Vagina (tissue), 2 donors: ENCODE data around the gene NEDD4. TPM values are rescaled to one million over a fixed set of nuclear protein-coding genes. Genes with fewer than 3 reads are reported as not detected.
"Not testable (repeated sequence)": the region's sequence is repeated elsewhere in the genome, so short reads cannot be mapped to it uniquely, and the experiment has no call there.

Source experiments
- DNase-seq, 2 donors: peaks; one replicate each; pipeline ENCODE4 v3.0.0-alpha.2; 2017; ENCODE audit errors: extremely low spot score in 2 of 2
- H3K27ac ChIP-seq: fragments of 200-600 bp; sonication (generic); one replicate; pipeline ENCODE4 v1.5.1; 2019
- H3K27me3 ChIP-seq: fragments of 200-600 bp; sonication (generic); one replicate; pipeline ENCODE4 v1.5.1; 2019
- H3K36me3 ChIP-seq, 2 donors: fragments of 200-600 bp; sonication (generic); one replicate each; pipeline ENCODE4 v1.5.1; 2017 to 2019
- H3K4me1 ChIP-seq: fragments of 200-600 bp; sonication (generic); one replicate; pipeline ENCODE4 v1.5.1; 2019
- H3K4me3 ChIP-seq, 2 donors: fragments of 200-600 bp; sonication (generic); 1 replicate in 1 of 2; 2 replicates in 1 of 2; pipeline ENCODE4 v1.5.1; 2016 to 2019
- H3K9me3 ChIP-seq: fragments of 200-600 bp; sonication (generic); one replicate; pipeline ENCODE4 v1.5.1; 2019
- CTCF ChIP-seq, 3 experiments: fragments of 450-650 bp in 2 of 3; fragments of 200-600 bp in 1 of 3; sonication (generic) in 1 of 3; IDR thresholded peaks; one replicate each; pipeline ENCODE4 v1.5.1; 2017 to 2019; ENCODE audit warnings: antibody characterized with exemption in 3 of 3, mild to moderate bottlenecking in 2 of 3, moderate library complexity in 2 of 3
- POLR2A ChIP-seq, 2 donors: fragments of 450-650 bp; IDR thresholded peaks; one replicate each; pipeline ENCODE4 v1.6.1; 2017; ENCODE audit warnings: antibody characterized with exemption in 2 of 2, mild to moderate bottlenecking in 2 of 2, moderate library complexity in 2 of 2
- POLR2AphosphoS5 ChIP-seq, 2 donors: sonication (generic); formaldehyde crosslinking; IDR thresholded peaks; one replicate each; pipeline ENCODE4 v1.9.0; 2017; ENCODE audit warnings: antibody characterized with exemption in 2 of 2, mild to moderate bottlenecking in 2 of 2, low read depth in 1 of 2; ENCODE audit not compliant: insufficient read depth in 1 of 2
- intact Hi-C: fragments of 100-400 bp; cut with DNase I; formaldehyde crosslinking; loops from one replicate; pipeline ENCODE4 v1.15.1; 2023
- total RNA-seq: library from RNA; depleted of rRNA; stranded (reverse); fragments of >200 nt; gene quantifications from one replicate; pipeline ENCODE4 v1.2.3, GENCODE V29; 2016

The NEDD4 gene
- total RNA-seq, 1 donor from 2014 or later: 21.9 TPM

GRCh38 chr15:55856506-55857164, 136.8 kb downstream of the NEDD4 start:
- Histone ChIP-seq H3K9me3 (no peaks in the 10 kb centered on the region), H3K27ac (no peak overlapping the region), H3K27me3 (no peaks in the 10 kb centered on the region), H3K4me1 (no peaks in the 10 kb centered on the region), H3K36me3 (peaks cover 0 to 33% of the 10 kb centered on the region in 2 donors), H3K4me3 (no peak overlapping the region)
- TF ChIP-seq POLR2A (IDR thresholded peaks at IDR 0.05) (no peak), POLR2AphosphoS5 (IDR thresholded peaks at IDR 0.05; ENCODE audit: insufficient read depth in 1 of 2, low read depth in 1 of 2) (no peak), CTCF (IDR thresholded peaks at IDR 0.05) (no peak)
- intact Hi-C loops: loop anchor here (10.0 kb wide), 1 partner anchor 202 kb away; no protein-coding TSS in a partner anchor
- DNase-seq: no peak

GRCh38 chr15:55853134-55853533, 140.3 kb downstream of the NEDD4 start:
- intact Hi-C loops: loop anchor here (10.0 kb wide), 1 partner anchor 198 kb away; no protein-coding TSS in a partner anchor
- Histone ChIP-seq H3K27me3 (no peaks in the 10 kb centered on the region), H3K36me3 (peaks cover 0 to 12% of the 10 kb centered on the region in 2 donors), H3K27ac (no peak overlapping the region), H3K4me3 (no peak overlapping the region), H3K4me1 (no peaks in the 10 kb centered on the region), H3K9me3 (no peaks in the 10 kb centered on the region)
- no peak for DNase-seq
- no peak for TF ChIP-seq POLR2AphosphoS5 (IDR thresholded peaks at IDR 0.05; ENCODE audit: insufficient read depth in 1 of 2, low read depth in 1 of 2)
- TF ChIP-seq CTCF (IDR thresholded peaks at IDR 0.05): no peak
- no peak for TF ChIP-seq POLR2A (IDR thresholded peaks at IDR 0.05)

- H3K27ac ChIP-seq: no peak overlapping the region
- peaks cover 0 to 10% of the 10 kb centered on the region in 2 donors for H3K36me3 ChIP-seq
- intact Hi-C loops: no loop called here
- no peak for DNase-seq
- H3K4me1 ChIP-seq: no peaks in the 10 kb centered on the region
- no peak for TF ChIP-seq POLR2A (IDR thresholded peaks at IDR 0.05)
- TF ChIP-seq CTCF (IDR thresholded peaks at IDR 0.05): peak; percentile 52 to 76 (median 66)
- no peaks in the 10 kb centered on the region for H3K27me3 ChIP-seq
- no peak overlapping the region for H3K4me3 ChIP-seq
- H3K9me3 ChIP-seq: no peaks in the 10 kb centered on the region
Measured at GRCh38 chr15:55846116-55846707, 147.2 kb downstream of the NEDD4 start.

- H3K4me1 ChIP-seq, intact Hi-C loops, H3K27me3 ChIP-seq, H3K4me3 ChIP-seq, H3K9me3 ChIP-seq, DNase-seq, H3K27ac ChIP-seq: not testable (repeated sequence)
- H3K36me3 ChIP-seq: peaks cover 0 to 22% of the 10 kb centered on the region in 2 donors
Measured at GRCh38 chr15:55842897-55843296, 150.5 kb downstream of the NEDD4 start.

- Histone ChIP-seq H3K4me1 (no peaks in the 10 kb centered on the region), H3K4me3 (no peak overlapping the region), H3K36me3 (peaks cover 0 to 21% of the 10 kb centered on the region in 2 donors), H3K9me3 (no peaks in the 10 kb centered on the region), H3K27me3 (no peaks in the 10 kb centered on the region), H3K27ac (no peak overlapping the region)
- DNase-seq: no peak
- intact Hi-C loops: no loop called here
- no peak for TF ChIP-seq POLR2A (IDR thresholded peaks at IDR 0.05)
Measured at GRCh38 chr15:55835866-55836265, 157.5 kb downstream of the NEDD4 start.

GRCh38 chr15:55834331-55834730, 159.1 kb downstream of the NEDD4 start:
- Histone ChIP-seq H3K36me3 (peaks cover 0 to 18% of the 10 kb centered on the region in 2 donors), H3K4me1 (no peaks in the 10 kb centered on the region), H3K27me3 (no peaks in the 10 kb centered on the region), H3K27ac (no peak overlapping the region), H3K4me3 (no peak overlapping the region), H3K9me3 (no peaks in the 10 kb centered on the region)
- intact Hi-C loops: no loop called here
- TF ChIP-seq POLR2AphosphoS5 (IDR thresholded peaks at IDR 0.05; ENCODE audit: insufficient read depth in 1 of 2, low read depth in 1 of 2) (no peak), CTCF (IDR thresholded peaks at IDR 0.05) (no peak), POLR2A (IDR thresholded peaks at IDR 0.05) (no peak)
- no peak for DNase-seq
